A673 (cell line): ENCODE data around the gene IL25. TPM values are rescaled to one million over a fixed set of nuclear protein-coding genes. Genes with fewer than 3 reads are reported as not detected.

Source experiments
- BruUV-seq: library from RNA; stranded (reverse); fragments of 400-500 nt; replicated peaks from 2 replicates; lab custom pipeline; 2021; lab: Mats Ljungman, UMichigan
- CTCF ChIA-PET: fragments of 300-600 bp; sonication (Branson Sonifier 250); formaldehyde crosslinking; loops from one replicate; lab custom pipeline; 2022; ENCODE audit warnings: antibody characterized with exemption; lab: Charles Lee
- POLR2A ChIA-PET: fragments of 300-600 bp; sonication (Branson Sonifier 250); formaldehyde crosslinking; loops from one replicate; lab custom pipeline; 2022; ENCODE audit warnings: antibody characterized with exemption; ENCODE audit not compliant: low non-redundant PET; lab: Charles Lee
- DNase-seq: peaks from one replicate; pipeline ENCODE4 v3.0.0-alpha.2; 2015; ENCODE audit warnings: low spot score
- H3K27ac ChIP-seq: fragments of 200-600 bp; sonication (generic); 2 replicates; pipeline ENCODE4 v1.5.1; 2016; ENCODE audit warnings: mixed run types, low read depth, mild to moderate bottlenecking, mixed read lengths, antibody characterized with exemption, low read length; ENCODE audit not compliant: poor library complexity, severe bottlenecking
- H3K27me3 ChIP-seq: fragments of 200-600 bp; sonication (generic); replicated peaks from 2 replicates; pipeline ENCODE4 v1.6.1; 2017; ENCODE audit warnings: mixed run types, low read depth, mild to moderate bottlenecking, mixed read lengths, antibody characterized with exemption, low read length; ENCODE audit not compliant: insufficient read depth, poor library complexity
- H3K36me3 ChIP-seq: fragments of 200-600 bp; sonication (generic); 2 replicates; pipeline ENCODE4 v1.6.1; 2016; ENCODE audit warnings: mixed run types, mild to moderate bottlenecking, mixed read lengths, antibody characterized with exemption, low read length; ENCODE audit not compliant: insufficient read depth, poor library complexity, severe bottlenecking
- H3K4me1 ChIP-seq: fragments of 200-600 bp; sonication (generic); 2 replicates; pipeline ENCODE4 v1.6.1; 2017; ENCODE audit warnings: mixed run types, mild to moderate bottlenecking, mixed read lengths, antibody characterized with exemption, low read length; ENCODE audit not compliant: insufficient read depth, poor library complexity, severe bottlenecking
- H3K4me3 ChIP-seq: fragments of 200-600 bp; sonication (generic); 2 replicates; pipeline ENCODE4 v1.5.1; 2016; ENCODE audit warnings: low read depth, mixed run types, mild to moderate bottlenecking, mixed read lengths, low read length; ENCODE audit not compliant: poor library complexity, severe bottlenecking
- H3K9me3 ChIP-seq: fragments of 200-600 bp; sonication (generic); 2 replicates; pipeline ENCODE4 v1.6.1; 2016; ENCODE audit warnings: mixed run types, low read depth, mild to moderate bottlenecking, mixed read lengths, antibody characterized with exemption, low read length; ENCODE audit not compliant: poor library complexity, severe bottlenecking
- CTCF ChIP-seq: fragments of 300-800, 200-600 bp; sonication (generic); conservative IDR thresholded peaks from 2 replicates; pipeline ENCODE4 v1.5.1; 2017; ENCODE audit warnings: low read depth, mild to moderate bottlenecking, antibody characterized with exemption, low read length, moderate library complexity, mixed read lengths
- EZH2 ChIP-seq: fragments of 200-600 bp; sonication (generic); IDR thresholded peaks from 2 replicates; pipeline ENCODE4 v1.6.1; 2017; ENCODE audit warnings: borderline replicate concordance, low read depth, mild to moderate bottlenecking, mixed read lengths, antibody characterized with exemption, low read length; ENCODE audit not compliant: poor library complexity, severe bottlenecking
- intact Hi-C: fragments of 100-400 bp; cut with micrococcal nuclease; formaldehyde crosslinking; loops from one replicate; pipeline ENCODE4 v1.10.0; 2022; ENCODE audit not compliant: unreplicated experiment
- total RNA-seq: library from RNA; stranded (reverse); gene quantifications from 2 replicates; pipeline ENCODE4 v1.2.3, GENCODE V29; 2021

IL25 gene
- total RNA-seq, 1 experiment from 2014 or later = not detected

GRCh38 chr14:23406244-23406643, 33.6 kb downstream of the IL25 start:
- no peaks in the 10 kb centered on the region for H3K4me1 ChIP-seq
- intact Hi-C loops = no loop called here
- no peaks in the 10 kb centered on the region for H3K9me3 ChIP-seq
- ChIA-PET POLR2A (no interaction called here), CTCF (no interaction called here)
- DNase-seq = peak; percentile 24
- H3K27ac ChIP-seq = no peak overlapping the region
- peaks cover 17% of the 10 kb centered on the region for H3K27me3 ChIP-seq
- no TSS peak for BruUV-seq
- H3K4me3 ChIP-seq = no peak overlapping the region
- TF ChIP-seq EZH2 (no peak), CTCF (no peak)
- no peaks in the 10 kb centered on the region for H3K36me3 ChIP-seq

- Histone ChIP-seq H3K9me3 (no peaks in the 10 kb centered on the region), H3K27me3 (peaks cover 14% of the 10 kb centered on the region), H3K36me3 (no peaks in the 10 kb centered on the region), H3K4me3 (no peak overlapping the region), H3K4me1 (no peaks in the 10 kb centered on the region), H3K27ac (no peak overlapping the region)
- POLR2A ChIA-PET = no interaction called here
- BruUV-seq = no TSS peak
- intact Hi-C loops = no loop called here
- CTCF ChIA-PET = no interaction called here
- DNase-seq = no peak
- TF ChIP-seq EZH2 = no peak
- no peak for TF ChIP-seq CTCF
Observed at GRCh38 chr14:23406725-23407355, 34.2 kb downstream of the IL25 start.

GRCh38 chr14:23407516-23408306, 35.1 kb downstream of the IL25 start, which contains the start of gene MYH6:
MYH6 (minus strand) TSS chr14:23408273; CDS start chr14:23407223, 1,050 bp downstream.
- no peaks in the 10 kb centered on the region for H3K36me3 ChIP-seq
- TF ChIP-seq EZH2 (no peak), CTCF (no peak)
- peaks cover 11% of the 10 kb centered on the region for H3K27me3 ChIP-seq
- DNase-seq = no peak
- no peaks in the 10 kb centered on the region for H3K4me1 ChIP-seq
- no TSS peak for BruUV-seq
- H3K9me3 ChIP-seq = no peaks in the 10 kb centered on the region
- H3K27ac ChIP-seq = no peak within 1 kb of the TSS
- ChIA-PET CTCF (no interaction called here), POLR2A (no interaction called here)
- intact Hi-C loops = no loop called here
- H3K4me3 ChIP-seq = no peak within 1 kb of the TSS
